ENCODE results near the gene COL23A1.

COL23A1 gene

GRCh38 chr5:178423901-178424809 is 166.0 kb downstream of the COL23A1 start:
- DNase-seq (ENCODE audit: low read depth, low spot score): no peak

DNA sequence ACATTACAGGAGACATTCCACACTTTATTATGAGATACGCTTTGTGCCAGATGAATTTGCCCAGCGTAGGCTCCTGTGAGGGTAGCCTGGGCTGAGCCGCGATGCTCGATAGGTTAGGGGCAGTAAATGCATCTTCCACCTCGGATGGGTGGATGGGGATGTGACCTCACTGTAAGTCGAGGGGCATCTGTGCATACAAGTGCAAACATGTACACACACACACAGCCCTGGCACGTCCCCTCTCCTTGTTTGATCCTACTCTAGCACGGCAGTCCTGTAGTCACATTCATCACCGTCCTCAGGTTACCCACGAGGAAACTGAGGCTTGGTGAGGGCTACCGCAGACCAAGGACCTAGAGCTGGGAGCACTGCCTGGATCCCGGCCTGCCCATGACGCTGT is 166.8 kb downstream of the COL23A1 start:
- DNase-seq (ENCODE audit: low read depth, low spot score): no peak

- DNase-seq (ENCODE audit: low read depth, low spot score): no peak
Measured at GRCh38 chr5:178422400-178422775, 167.8 kb downstream of the COL23A1 start.

GRCh38 chr5:178421699-178422399 is 168.3 kb downstream of the COL23A1 start:
- no peak for DNase-seq (ENCODE audit: low read depth, low spot score)

GRCh38 chr5:178421128-178421527 is 169.1 kb downstream of the COL23A1 start:
- no peak for DNase-seq (ENCODE audit: low read depth, low spot score)

- DNase-seq (ENCODE audit: low read depth, low spot score): peak; percentile 33
Measured at GRCh38 chr5:178420354-178420781, 169.8 kb downstream of the COL23A1 start.

DNA sequence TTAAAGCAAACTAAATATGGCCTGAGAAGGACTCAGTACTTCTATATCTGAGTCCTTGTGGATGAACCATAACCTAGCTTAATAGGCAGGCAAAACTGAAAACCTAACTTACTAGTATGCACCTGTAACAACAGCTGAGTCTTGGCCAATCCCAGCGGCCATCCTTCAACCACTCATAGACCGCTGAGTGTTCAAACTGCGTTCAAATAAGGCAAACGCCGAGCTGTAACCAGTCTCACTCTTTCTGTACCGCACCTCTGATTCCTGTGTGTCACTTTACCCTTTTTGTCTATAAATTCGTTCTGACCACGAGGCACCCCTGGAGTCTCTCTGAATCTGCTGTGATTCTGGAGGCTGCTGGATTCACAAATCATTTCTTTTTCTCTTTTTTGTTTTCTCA is 170.5 kb downstream of the COL23A1 start:
- DNase-seq (ENCODE audit: low read depth, low spot score): no peak

DNA sequence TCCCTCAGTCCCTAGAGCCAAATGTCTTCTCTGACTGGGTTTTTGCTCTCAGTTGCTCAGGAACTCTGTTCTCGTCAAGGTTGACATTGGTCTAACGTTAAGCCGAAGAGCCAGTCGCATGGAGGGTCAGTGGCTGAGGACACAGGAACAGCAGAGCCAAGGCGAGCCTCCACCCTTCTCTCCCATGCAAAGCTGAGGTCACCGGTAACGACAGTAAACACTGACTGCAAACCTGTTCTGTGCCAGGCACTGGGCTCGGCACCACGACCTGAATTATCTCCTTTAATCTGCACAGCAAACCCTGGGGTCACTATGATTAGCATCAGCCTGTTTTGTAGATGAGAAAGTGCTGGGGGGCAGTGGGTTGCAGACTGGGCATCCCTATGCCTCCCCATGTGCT is 171.0 kb downstream of the COL23A1 start:
- no peak for DNase-seq (ENCODE audit: low read depth, low spot score)

DNA sequence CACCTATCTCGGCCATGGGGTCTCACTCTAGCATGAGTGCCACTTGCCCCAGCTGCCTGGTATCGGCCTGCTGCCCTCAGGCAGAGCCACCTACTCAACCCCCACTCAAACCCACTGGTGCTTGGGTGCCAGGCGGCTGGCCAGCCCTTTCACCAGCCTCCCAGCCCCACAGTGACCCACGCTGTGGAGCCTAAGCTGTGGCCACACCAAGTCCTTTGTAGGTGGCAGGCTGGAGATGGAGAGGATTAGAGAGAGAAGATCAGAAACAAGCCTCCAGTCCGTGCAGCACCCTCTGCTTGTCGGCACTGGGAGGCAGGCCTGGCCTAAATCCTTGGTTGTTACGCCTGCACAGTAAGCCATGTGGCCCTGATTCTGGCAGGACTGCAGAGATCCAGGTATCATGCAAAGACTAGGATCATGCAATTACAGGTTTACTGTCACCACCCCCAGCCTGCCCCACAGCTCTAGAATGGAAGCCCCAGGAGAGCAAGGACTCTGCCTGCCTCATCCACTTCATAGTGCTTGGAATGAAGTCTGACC is 171.7 kb downstream of the COL23A1 start:
- no peak for DNase-seq (ENCODE audit: low read depth, low spot score)

DNA sequence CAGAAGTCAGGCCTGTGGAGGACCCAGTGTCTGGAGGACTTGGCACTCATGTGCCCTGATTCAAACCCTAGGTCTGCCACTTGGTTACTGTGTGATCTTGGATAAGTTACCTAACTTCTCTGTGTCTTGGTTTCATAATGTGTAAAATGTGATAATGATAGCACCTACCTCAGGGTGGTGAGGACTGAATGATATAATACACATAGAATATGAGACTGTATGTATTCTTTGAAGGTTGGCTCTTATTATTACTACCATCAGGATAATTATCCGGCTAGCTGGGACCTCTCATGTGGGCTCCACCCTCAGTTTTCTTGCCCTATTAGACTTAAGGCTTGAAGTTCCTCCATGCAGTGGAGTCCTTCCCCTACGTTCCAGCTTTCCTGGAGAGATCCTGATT is 172.2 kb downstream of the COL23A1 start:
- DNase-seq (ENCODE audit: low read depth, low spot score): no peak

- no peak for DNase-seq (ENCODE audit: low read depth, low spot score)
Measured at GRCh38 chr5:178417391-178417811, 172.8 kb downstream of the COL23A1 start.

- no peak for DNase-seq (ENCODE audit: low read depth, low spot score)
Measured at GRCh38 chr5:178416919-178417318, 173.3 kb downstream of the COL23A1 start.

DNA sequence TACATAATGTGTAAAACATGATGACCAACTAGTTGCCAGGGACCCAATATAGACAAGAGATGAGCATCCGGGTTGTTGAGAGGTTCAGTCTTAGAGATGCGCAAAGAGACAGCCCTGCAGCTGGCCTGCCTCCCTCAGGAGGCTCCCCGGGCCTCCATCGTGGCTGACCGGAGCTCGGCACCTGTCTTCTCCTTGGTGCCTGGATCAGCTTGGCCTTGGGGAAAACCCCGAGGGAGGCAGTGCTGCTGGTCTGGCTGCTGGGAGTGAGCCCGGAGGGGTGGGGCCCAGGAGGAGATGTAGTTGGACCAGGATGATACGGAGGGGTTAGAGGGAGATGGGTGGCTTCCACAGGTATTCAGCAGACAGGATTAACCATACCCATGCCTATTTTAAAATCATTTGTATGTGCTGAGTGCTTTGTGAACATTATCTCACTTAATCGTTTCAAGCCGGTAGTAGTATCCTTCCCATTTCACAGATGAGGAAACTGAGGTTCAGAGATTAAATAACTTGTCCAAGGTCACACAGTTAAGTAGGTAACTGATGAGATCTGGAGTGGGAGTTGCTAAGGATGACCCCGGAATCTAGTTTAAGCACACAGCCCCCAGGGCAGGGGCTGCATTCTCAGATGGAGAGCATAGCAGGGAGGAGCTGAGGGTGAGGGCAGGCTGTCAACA is 173.8 kb downstream of the COL23A1 start:
- no peak for DNase-seq (ENCODE audit: low read depth, low spot score)

DNA sequence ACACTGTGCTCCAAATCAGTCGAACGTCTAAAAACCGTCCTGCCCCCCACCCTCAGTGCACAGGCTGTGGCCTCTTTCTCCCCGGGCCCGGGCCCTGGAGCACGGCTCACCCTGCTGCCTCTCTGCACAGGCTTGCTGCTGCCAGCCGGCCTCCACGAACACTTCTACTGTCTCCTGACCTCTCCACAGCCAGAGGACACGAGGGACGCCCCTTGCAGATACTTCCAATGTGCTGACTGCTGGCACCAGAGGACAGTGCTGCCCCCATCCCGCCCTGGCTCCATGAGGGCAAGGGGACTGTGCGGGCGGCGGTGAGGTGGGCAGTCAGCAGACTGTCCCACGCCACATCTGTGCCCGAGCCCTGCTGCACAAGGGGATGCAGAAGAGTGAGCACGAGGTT is 174.8 kb downstream of the COL23A1 start:
- DNase-seq (ENCODE audit: low read depth, low spot score): no peak

- no peak for DNase-seq (ENCODE audit: low read depth, low spot score)
Measured at GRCh38 chr5:178413988-178414387, 176.2 kb downstream of the COL23A1 start.

- no peak for DNase-seq (ENCODE audit: low read depth, low spot score)
Measured at GRCh38 chr5:178411083-178411482, 179.1 kb downstream of the COL23A1 start.

- no peak for DNase-seq (ENCODE audit: low read depth, low spot score)
Measured at GRCh38 chr5:178407646-178408045, 182.5 kb downstream of the COL23A1 start.

GRCh38 chr5:178404987-178405386 is 185.2 kb downstream of the COL23A1 start:
- DNase-seq (ENCODE audit: low read depth, low spot score): no peak

GRCh38 chr5:178403956-178404600 is 186.1 kb downstream of the COL23A1 start:
- no peak for DNase-seq (ENCODE audit: low read depth, low spot score)

GRCh38 chr5:178403351-178403750 is 186.8 kb downstream of the COL23A1 start:
- DNase-seq (ENCODE audit: low read depth, low spot score): no peak

GRCh38 chr5:178399701-178400095 is 190.5 kb downstream of the COL23A1 start:
- DNase-seq (ENCODE audit: low read depth, low spot score): no peak

All from iPS DF 19.7 (cell line).